Uterus (tissue), 4 donors: ENCODE results near the gene ZNF468. TPM values are rescaled to one million over a fixed set of nuclear protein-coding genes. Genes with fewer than 3 reads are reported as not detected.
"Not testable (repeated sequence)": the region's sequence is repeated elsewhere in the genome, so short reads cannot be mapped to it uniquely, and the experiment has no call there.

Experiments used
- DNase-seq, 2 donors: peaks; one replicate each; pipeline ENCODE4 v3.0.0-alpha.2; 2019 to 2020
- H3K27ac ChIP-seq, 2 donors: fragments of 200-600 bp; sonication (generic); 1 replicate in 1 of 2; 2 replicates in 1 of 2; pipeline ENCODE4 v1.5.1; 2016 to 2018
- H3K27me3 ChIP-seq, 2 donors: fragments of 200-600 bp; sonication (generic); one replicate each; pipeline ENCODE4 v1.5.1; 2018 to 2019; ENCODE audit warnings: control low read depth in 1 of 2
- H3K36me3 ChIP-seq, 2 donors: fragments of 200-600 bp; sonication (generic); one replicate each; pipeline ENCODE4 v1.5.1; 2019; ENCODE audit warnings: control low read depth in 1 of 2
- H3K4me1 ChIP-seq, 2 donors: fragments of 200-600 bp; sonication (generic); one replicate each; pipeline ENCODE4 v1.5.1; 2018 to 2019; ENCODE audit warnings: control low read depth in 1 of 2
- H3K4me3 ChIP-seq, 2 donors: fragments of 200-600 bp; sonication (generic); 1 replicate in 1 of 2; 2 replicates in 1 of 2; pipeline ENCODE4 v1.5.1; 2018 to 2019; ENCODE audit warnings: mild to moderate bottlenecking in 1 of 2
- H3K9me3 ChIP-seq, 2 donors: fragments of 200-600 bp; sonication (generic); one replicate each; pipeline ENCODE4 v1.5.1; 2019; ENCODE audit warnings: control low read depth in 1 of 2
- POLR2A ChIP-seq, 2 donors: fragments of 450-650 bp; IDR thresholded peaks; one replicate each; pipeline ENCODE4 v1.6.1; 2016; ENCODE audit warnings: antibody characterized with exemption in 2 of 2, mild to moderate bottlenecking in 1 of 2, moderate library complexity in 1 of 2
- intact Hi-C: fragments of 100-400 bp; cut with DNase I; formaldehyde crosslinking; loops from one replicate; pipeline ENCODE4 v1.15.1; 2023; ENCODE audit warnings: low total_unique reads
- total RNA-seq, 4 donors: library from RNA; depleted of rRNA in 3 of 4; stranded (reverse); fragments of >200 nt in 3 of 4; gene quantifications; one replicate each; pipeline versions ENCODE4 v1.1.0 to v1.2.4, GENCODE V29; 2014 to 2023
- TF ChIP-seq, protein P1 (sequence below), 4 experiments: fragments of 200-600 bp in 2 of 4; fragments of 450-650 bp in 2 of 4; sonication (generic) in 2 of 4; IDR thresholded peaks; one replicate each; pipeline ENCODE4 v1.5.1; 2016 to 2019; ENCODE audit warnings: antibody characterized with exemption in 4 of 4, mild to moderate bottlenecking in 2 of 4, moderate library complexity in 1 of 4
- donor health status: DM: yes; HTN: yes; CAD: no.

Gene ZNF468
- total RNA-seq, 4 donors from 2014 or later, result 4.7 to 92.2 (median 36.0) TPM

DNA sequence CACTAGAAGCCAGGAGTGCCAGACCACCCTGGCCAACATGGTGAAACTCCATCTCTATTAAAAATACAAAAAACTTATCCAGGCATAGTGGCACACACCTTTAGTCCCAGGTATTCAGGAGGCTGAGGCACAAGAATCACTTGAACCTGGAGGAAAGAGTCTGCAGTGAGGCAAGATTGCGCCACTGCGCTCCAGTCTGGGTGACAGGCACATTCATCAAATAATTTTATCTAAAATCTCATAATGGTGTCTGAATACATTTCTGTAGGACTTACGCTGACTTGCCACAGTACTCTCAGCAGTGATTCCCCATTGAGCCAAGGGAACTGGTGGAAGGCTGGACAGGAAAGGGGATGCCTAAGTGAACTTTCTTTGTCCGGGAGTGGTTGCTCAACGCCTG lies 31.7 kb downstream of the ZNF468 start:
- H3K27ac ChIP-seq, result no peak overlapping the region
- DNase-seq, result no peak
- H3K27me3 ChIP-seq, result no peaks in the 10 kb centered on the region
- TF ChIP-seq, protein P1, sequence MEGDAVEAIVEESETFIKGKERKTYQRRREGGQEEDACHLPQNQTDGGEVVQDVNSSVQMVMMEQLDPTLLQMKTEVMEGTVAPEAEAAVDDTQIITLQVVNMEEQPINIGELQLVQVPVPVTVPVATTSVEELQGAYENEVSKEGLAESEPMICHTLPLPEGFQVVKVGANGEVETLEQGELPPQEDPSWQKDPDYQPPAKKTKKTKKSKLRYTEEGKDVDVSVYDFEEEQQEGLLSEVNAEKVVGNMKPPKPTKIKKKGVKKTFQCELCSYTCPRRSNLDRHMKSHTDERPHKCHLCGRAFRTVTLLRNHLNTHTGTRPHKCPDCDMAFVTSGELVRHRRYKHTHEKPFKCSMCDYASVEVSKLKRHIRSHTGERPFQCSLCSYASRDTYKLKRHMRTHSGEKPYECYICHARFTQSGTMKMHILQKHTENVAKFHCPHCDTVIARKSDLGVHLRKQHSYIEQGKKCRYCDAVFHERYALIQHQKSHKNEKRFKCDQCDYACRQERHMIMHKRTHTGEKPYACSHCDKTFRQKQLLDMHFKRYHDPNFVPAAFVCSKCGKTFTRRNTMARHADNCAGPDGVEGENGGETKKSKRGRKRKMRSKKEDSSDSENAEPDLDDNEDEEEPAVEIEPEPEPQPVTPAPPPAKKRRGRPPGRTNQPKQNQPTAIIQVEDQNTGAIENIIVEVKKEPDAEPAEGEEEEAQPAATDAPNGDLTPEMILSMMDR (IDR thresholded peaks at IDR 0.05), result no peak
- no peak for TF ChIP-seq POLR2A (IDR thresholded peaks at IDR 0.05)
- H3K4me3 ChIP-seq, result no peak overlapping the region
- intact Hi-C loops, result no loop called here
- H3K9me3 ChIP-seq, result no peaks in the 10 kb centered on the region
- no peaks in the 10 kb centered on the region for H3K36me3 ChIP-seq
- H3K4me1 ChIP-seq, result no peaks in the 10 kb centered on the region

- no peak overlapping the region for H3K4me3 ChIP-seq
- no peaks in the 10 kb centered on the region for H3K27me3 ChIP-seq
- intact Hi-C loops, result no loop called here
- no peaks in the 10 kb centered on the region for H3K9me3 ChIP-seq
- no peak overlapping the region for H3K27ac ChIP-seq
- no peaks in the 10 kb centered on the region for H3K4me1 ChIP-seq
- no peaks in the 10 kb centered on the region for H3K36me3 ChIP-seq
- TF ChIP-seq, protein P1 (IDR thresholded peaks at IDR 0.05), result no peak
- TF ChIP-seq POLR2A (IDR thresholded peaks at IDR 0.05), result no peak
- no peak for DNase-seq
These were observed 33.7 kb downstream of the ZNF468 start for GRCh38 chr19:52823676-52824075.

DNA sequence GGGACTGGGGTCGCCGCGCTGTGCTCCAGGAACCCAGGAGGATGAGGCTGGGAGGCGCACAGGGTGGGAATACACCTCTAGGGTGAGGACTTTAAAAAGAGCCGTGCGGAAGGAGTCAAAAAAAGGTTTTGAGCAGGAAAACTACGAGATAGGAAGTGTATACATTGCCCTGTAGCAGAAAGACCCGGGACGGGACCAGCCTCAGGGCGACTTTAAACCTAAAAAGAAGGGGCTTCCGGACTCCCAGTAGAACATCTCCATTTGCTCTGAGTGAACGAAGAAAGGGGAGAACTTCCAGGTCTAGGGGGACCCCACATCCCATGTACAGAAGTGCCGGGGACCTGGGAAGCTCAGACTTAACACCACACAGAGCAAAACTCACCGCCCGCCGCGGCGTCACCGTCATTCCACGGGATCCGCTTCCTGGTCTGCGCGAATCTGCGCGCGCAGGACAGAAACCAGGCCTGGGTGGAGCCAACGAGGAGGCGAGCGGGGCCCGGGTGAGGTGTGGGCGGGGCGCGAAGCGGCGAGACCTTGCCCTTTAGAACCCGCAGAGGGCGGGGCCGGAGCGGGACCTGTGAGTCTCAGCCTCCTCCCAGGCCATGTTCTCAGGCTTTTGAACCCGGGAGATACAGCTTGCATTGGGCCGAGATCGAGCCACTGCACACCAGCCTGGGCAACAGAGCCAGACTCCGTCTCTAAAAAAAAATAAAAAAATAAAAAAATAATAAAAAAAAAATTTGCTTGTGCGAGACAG lies 36.0 kb downstream of the ZNF468 start, which contains the start of gene ZNF28:
TSS of gene ZNF28 (minus strand) at position 430 of the 757 bp plus-strand sequence. CDS start 3,675 bp downstream, outside the sequence.
- H3K27ac ChIP-seq, result peak within 1 kb of the TSS; percentile 42 to 73
- DNase-seq, result peak; percentile 76
- peak within 1 kb of the TSS; percentile 47 to 53 for H3K4me3 ChIP-seq
- H3K27me3 ChIP-seq, intact Hi-C loops, H3K4me1 ChIP-seq, H3K9me3 ChIP-seq, H3K36me3 ChIP-seq: not testable (repeated sequence)
- TF ChIP-seq, protein P1 (IDR thresholded peaks at IDR 0.05), result peak in 1 of 4 experiments; percentile 12

DNA sequence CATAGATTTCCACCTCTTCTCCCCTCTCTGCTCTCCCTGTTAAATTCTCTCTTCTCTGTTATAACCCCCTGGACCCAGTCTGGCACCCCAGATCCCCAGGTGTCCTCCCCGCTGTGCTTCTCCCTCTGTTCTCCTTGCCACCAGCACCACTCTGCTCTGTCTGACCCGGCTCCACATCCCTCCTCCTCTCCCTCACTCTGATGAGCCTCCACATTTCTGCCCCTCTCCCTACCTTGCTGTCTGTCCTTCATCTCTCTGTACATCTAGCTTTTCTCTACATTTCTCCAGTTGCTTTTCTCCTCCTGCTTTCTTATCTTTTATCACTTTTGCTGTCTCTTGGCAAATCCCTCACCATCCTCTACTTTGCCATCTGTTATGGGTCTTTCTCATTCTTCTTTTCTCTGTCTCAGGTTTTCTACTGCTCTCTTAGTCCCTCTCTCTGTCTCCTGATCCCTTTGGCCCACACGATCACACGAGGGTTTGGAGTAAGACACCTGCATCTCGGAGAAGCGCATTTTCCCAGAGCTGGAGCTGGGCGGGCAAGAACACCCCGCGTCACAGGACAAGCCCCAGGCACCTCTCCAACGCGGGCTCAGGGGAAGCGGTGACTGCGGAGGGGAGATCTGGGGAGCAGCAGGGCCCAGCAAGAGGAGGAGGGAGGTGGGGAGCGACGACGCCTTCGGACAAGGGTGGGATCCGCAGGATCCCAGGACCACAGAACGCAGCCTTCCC lies 36.8 kb downstream of the ZNF468 start:
- H3K27me3 ChIP-seq, H3K4me1 ChIP-seq, H3K36me3 ChIP-seq, H3K9me3 ChIP-seq, intact Hi-C loops: not testable (repeated sequence)
- Histone ChIP-seq H3K4me3 (peak overlapping the region; percentile 47 to 53), H3K27ac (peak overlapping the region; percentile 42 to 73)
- DNase-seq, result peak; percentile 28 to 54

DNA sequence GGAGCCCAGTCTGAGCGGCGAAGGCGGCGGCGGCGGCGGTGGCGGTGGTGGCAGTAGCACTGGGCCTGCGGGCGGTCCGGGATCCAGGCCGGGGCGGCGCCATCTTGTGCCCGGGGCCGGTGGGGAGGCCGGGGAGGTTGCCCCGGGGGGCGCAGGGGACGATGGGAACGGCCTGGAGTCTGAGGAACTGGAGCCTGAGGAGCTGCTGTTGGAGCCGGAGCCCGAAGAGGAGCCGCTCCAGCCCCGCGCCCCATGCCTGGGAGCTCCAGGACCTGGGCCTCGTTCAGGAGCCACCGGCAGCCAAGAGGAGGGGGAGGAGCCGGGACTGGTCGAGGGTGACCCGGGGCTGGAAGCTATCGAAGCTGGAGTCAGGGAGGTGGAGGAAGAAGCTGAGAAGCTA lies 47.6 kb downstream of the ZNF468 start:
- no peak for TF ChIP-seq POLR2A (IDR thresholded peaks at IDR 0.05)
- TF ChIP-seq, protein P1 (IDR thresholded peaks at IDR 0.05), result no peak
- Histone ChIP-seq H3K36me3 (no peaks in the 10 kb centered on the region), H3K27ac (no peak overlapping the region), H3K27me3 (no peaks in the 10 kb centered on the region), H3K4me3 (no peak overlapping the region), H3K9me3 (no peaks in the 10 kb centered on the region), H3K4me1 (no peaks in the 10 kb centered on the region)
- DNase-seq, result no peak
- intact Hi-C loops, result no loop called here

- H3K27ac ChIP-seq, H3K36me3 ChIP-seq, intact Hi-C loops, DNase-seq, H3K27me3 ChIP-seq, H3K4me1 ChIP-seq, H3K4me3 ChIP-seq: not testable (repeated sequence)
- H3K9me3 ChIP-seq, result peaks cover 0 to 19% of the 10 kb centered on the region in 2 donors
These were observed 57.3 kb downstream of the ZNF468 start for GRCh38 chr19:52799950-52800640.
